Upper lobe of right lung (tissue), 1 donor: Measurements from ENCODE around the gene ALPK3. TPM values are rescaled to one million over a fixed set of nuclear protein-coding genes. Genes with fewer than 3 reads are reported as not detected.

Experiments used
- ATAC-seq: fragments of 200-7000 bp; cut with Tn5 transposase; one replicate; pipeline ENCODE4 v1.9.1; 2020; ENCODE audit warnings: mild to moderate bottlenecking, moderate library complexity
- DNase-seq: peaks from one replicate; pipeline ENCODE4 v3.0.0-alpha.2; 2020
- H3K27ac ChIP-seq: fragments of 200-600 bp; one replicate; pipeline ENCODE4 v1.8.0; 2022
- H3K27me3 ChIP-seq: fragments of 200-600 bp; one replicate; pipeline ENCODE4 v1.8.0; 2022; ENCODE audit warnings: mild to moderate bottlenecking
- H3K36me3 ChIP-seq: fragments of 200-600 bp; one replicate; pipeline ENCODE4 v1.8.0; 2022
- H3K4me1 ChIP-seq: fragments of 200-600 bp; one replicate; pipeline ENCODE4 v1.8.0; 2022
- H3K4me3 ChIP-seq: fragments of 200-600 bp; one replicate; pipeline ENCODE4 v1.8.0; 2022; ENCODE audit warnings: mild to moderate bottlenecking
- H3K9me3 ChIP-seq: fragments of 200-600 bp; one replicate; pipeline ENCODE4 v1.8.0; 2022
- CTCF ChIP-seq: fragments of 200-600 bp; IDR thresholded peaks from one replicate; pipeline ENCODE4 v1.8.0; 2022; ENCODE audit warnings: antibody characterized with exemption
- intact Hi-C: fragments of 100-400 bp; cut with DNase I; formaldehyde crosslinking; loops from one replicate; pipeline ENCODE4 v1.11.0; 2022
- total RNA-seq: library from RNA; stranded (reverse); fragmentation: NEBNext Ultra II Directional; extraction: Animal tissue kit (Norgen Biotek cat#: 25700); gene quantifications from one replicate; pipeline ENCODE4 v1.2.1, GENCODE V29; 2021
- donor health status: DM: no; HTN: yes; CAD: no; lungs with severe emphysema.

The ALPK3 gene
- total RNA-seq, 1 donor from 2014 or later: 21.0 TPM

GRCh38 chr15:84818261-84819131 is 1.3 kb downstream of the ALPK3 start:
- H3K4me3 ChIP-seq: peak overlapping the region; percentile 32
- TF ChIP-seq CTCF: no peak
- ATAC-seq: peak; percentile 58
- H3K4me1 ChIP-seq: peaks cover 45% of the 10 kb centered on the region
- no peaks in the 10 kb centered on the region for H3K36me3 ChIP-seq
- intact Hi-C loops: no loop called here
- no peaks in the 10 kb centered on the region for H3K27me3 ChIP-seq
- H3K27ac ChIP-seq: peak overlapping the region; percentile 81
- H3K9me3 ChIP-seq: no peaks in the 10 kb centered on the region
- peak; percentile 56 for DNase-seq

- no peaks in the 10 kb centered on the region for H3K36me3 ChIP-seq
- no peaks in the 10 kb centered on the region for H3K27me3 ChIP-seq
- DNase-seq: peak; percentile 55
- TF ChIP-seq CTCF: no peak
- H3K4me1 ChIP-seq: peaks cover 52% of the 10 kb centered on the region
- ATAC-seq: peak; percentile 3
- H3K27ac ChIP-seq: peak overlapping the region; percentile 81
- intact Hi-C loops: no loop called here
- no peaks in the 10 kb centered on the region for H3K9me3 ChIP-seq
- no peak overlapping the region for H3K4me3 ChIP-seq
Measured at GRCh38 chr15:84819291-84819768, 2.2 kb downstream of the ALPK3 start.

GRCh38 chr15:84819791-84820190 is 2.6 kb downstream of the ALPK3 start:
- Histone ChIP-seq H3K9me3 (no peaks in the 10 kb centered on the region), H3K27ac (no peak overlapping the region), H3K4me1 (peaks cover 52% of the 10 kb centered on the region), H3K4me3 (no peak overlapping the region), H3K36me3 (no peaks in the 10 kb centered on the region), H3K27me3 (no peaks in the 10 kb centered on the region)
- intact Hi-C loops: no loop called here
- TF ChIP-seq CTCF: no peak
- no peak for ATAC-seq
- DNase-seq: no peak

- H3K36me3 ChIP-seq: no peaks in the 10 kb centered on the region
- no peak for ATAC-seq
- intact Hi-C loops: no loop called here
- peak; percentile 18 for TF ChIP-seq CTCF
- no peak overlapping the region for H3K4me3 ChIP-seq
- peak; percentile 37 for DNase-seq
- H3K27ac ChIP-seq: no peak overlapping the region
- H3K27me3 ChIP-seq: no peaks in the 10 kb centered on the region
- peaks cover 52% of the 10 kb centered on the region for H3K4me1 ChIP-seq
- no peaks in the 10 kb centered on the region for H3K9me3 ChIP-seq
Measured at GRCh38 chr15:84821501-84822021, 4.4 kb downstream of the ALPK3 start.

- no peak overlapping the region for H3K4me3 ChIP-seq
- TF ChIP-seq CTCF: no peak
- H3K4me1 ChIP-seq: peaks cover 48% of the 10 kb centered on the region
- no peak for ATAC-seq
- no peaks in the 10 kb centered on the region for H3K27me3 ChIP-seq
- peak; percentile 36 for DNase-seq
- H3K9me3 ChIP-seq: no peaks in the 10 kb centered on the region
- intact Hi-C loops: no loop called here
- no peaks in the 10 kb centered on the region for H3K36me3 ChIP-seq
- H3K27ac ChIP-seq: no peak overlapping the region
Measured at GRCh38 chr15:84822653-84823281, 5.6 kb downstream of the ALPK3 start.
